Tibial nerve (tissue), 4 donors: ENCODE results near the gene SDR42E2. TPM values are rescaled to one million over a fixed set of nuclear protein-coding genes. Genes with fewer than 3 reads are reported as not detected.
"Not testable (repeated sequence)": the region's sequence is repeated elsewhere in the genome, so short reads cannot be mapped to it uniquely, and the experiment has no call there.

Experiments used
- DNase-seq, 2 donors: peaks; one replicate each; pipeline ENCODE4 v3.0.0-alpha.2; 2019; ENCODE audit warnings: low spot score in 2 of 2
- H3K27ac ChIP-seq, 4 donors: fragments of 200-600 bp; sonication (generic) in 3 of 4; one replicate each; pipeline ENCODE4 v1.5.1; 2017 to 2019; ENCODE audit warnings: mild to moderate bottlenecking in 1 of 4
- H3K27me3 ChIP-seq, 2 donors: fragments of 200-600 bp; sonication (generic) in 1 of 2; one replicate each; pipeline versions ENCODE4 v1.5.1 to v1.6.0; 2017 to 2019
- H3K36me3 ChIP-seq, 3 donors: fragments of 200-600 bp; sonication (generic); one replicate each; pipeline ENCODE4 v1.5.1; 2018 to 2019
- H3K4me1 ChIP-seq, 4 donors: fragments of 200-600 bp; sonication (generic) in 3 of 4; one replicate each; pipeline ENCODE4 v1.5.1; 2017 to 2019
- H3K4me3 ChIP-seq, 4 donors: fragments of 200-600 bp; sonication (generic) in 3 of 4; one replicate each; pipeline ENCODE4 v1.5.1; 2017 to 2019; ENCODE audit warnings: mild to moderate bottlenecking in 1 of 4, moderate library complexity in 1 of 4
- H3K9me3 ChIP-seq, 4 donors: fragments of 200-600 bp; sonication (generic) in 3 of 4; one replicate each; pipeline ENCODE4 v1.5.1; 2017 to 2019
- CTCF ChIP-seq, 5 experiments: fragments of 200-600 bp in 3 of 5; fragments of 450-650 bp in 2 of 5; sonication (generic) in 3 of 5; IDR thresholded peaks; one replicate each; pipeline ENCODE4 v1.5.1; 2016 to 2019; ENCODE audit warnings: antibody characterized with exemption in 5 of 5, mild to moderate bottlenecking in 3 of 5, moderate library complexity in 2 of 5
- EP300 ChIP-seq, 2 donors: sonication (generic); formaldehyde crosslinking; IDR thresholded peaks; one replicate each; pipeline ENCODE4 v1.6.1; 2017; ENCODE audit warnings: antibody characterized with exemption in 2 of 2, mild to moderate bottlenecking in 1 of 2
- POLR2A ChIP-seq, 2 donors: fragments of 450-650 bp; IDR thresholded peaks; one replicate each; pipeline ENCODE4 v1.6.1; 2017; ENCODE audit warnings: antibody characterized with exemption in 2 of 2, mild to moderate bottlenecking in 2 of 2, moderate library complexity in 2 of 2
- WGBS, 2 donors: methylation state at CpG; one replicate each; pipeline ENCODE4 v1.1.5; 2018; 5-methylcytosine and 5-hydroxymethylcytosine counted together
- total RNA-seq, 4 donors: library from RNA; depleted of rRNA; stranded (reverse); fragments of >200 nt; gene quantifications; one replicate each; pipeline ENCODE4 v1.1.0, GENCODE V29; 2016

SDR42E2 gene
- total RNA-seq, 4 donors from 2014 or later = not detected

GRCh38 chr16:22162656-22163009, 327 bp downstream of the SDR42E2 start:
- Histone ChIP-seq H3K9me3 (peaks cover 0 to 6% (median 0%) of the 10 kb centered on the region in 4 donors), H3K36me3 (no peaks in the 10 kb centered on the region), H3K27ac (no peak overlapping the region), H3K4me3 (peak overlapping the region in 2 of 4 donors; percentile 4 to 14), H3K27me3 (peaks cover 0 to 21% of the 10 kb centered on the region in 2 donors), H3K4me1 (peaks cover 0 to 8% (median 2%) of the 10 kb centered on the region in 4 donors)
- TF ChIP-seq POLR2A (IDR thresholded peaks at IDR 0.05) (no peak), CTCF (IDR thresholded peaks at IDR 0.05) (no peak), EP300 (IDR thresholded peaks at IDR 0.05) (no peak)
- WGBS, 2 donors = 36 to 41% methylated on average over 10 to 12 of the region's 14 CpGs
- DNase-seq = no peak

- Histone ChIP-seq H3K36me3 (no peaks in the 10 kb centered on the region), H3K4me3 (no peak overlapping the region), H3K9me3 (peaks cover 0 to 6% (median 0%) of the 10 kb centered on the region in 4 donors), H3K27ac (no peak overlapping the region), H3K4me1 (peaks cover 0 to 8% (median 2%) of the 10 kb centered on the region in 4 donors), H3K27me3 (peaks cover 0 to 21% of the 10 kb centered on the region in 2 donors)
- no peak for DNase-seq
- TF ChIP-seq POLR2A (IDR thresholded peaks at IDR 0.05) (no peak), CTCF (IDR thresholded peaks at IDR 0.05) (no peak), EP300 (IDR thresholded peaks at IDR 0.05) (no peak)
- WGBS, 2 donors = 74 to 86% methylated on average over 6 of the region's 6 CpGs
These were observed 1.5 kb downstream of the SDR42E2 start for GRCh38 chr16:22163806-22164205.

- H3K4me3 ChIP-seq = no peak overlapping the region
- H3K27ac ChIP-seq = no peak overlapping the region
- 83 to 93% methylated on average over 5 of the region's 5 CpGs for WGBS, 2 donors
- no peak for DNase-seq
- TF ChIP-seq POLR2A (IDR thresholded peaks at IDR 0.05) (no peak), CTCF (IDR thresholded peaks at IDR 0.05) (no peak), EP300 (IDR thresholded peaks at IDR 0.05) (no peak)
- H3K36me3 ChIP-seq = no peaks in the 10 kb centered on the region
- peaks cover 0 to 21% of the 10 kb centered on the region in 2 donors for H3K27me3 ChIP-seq
- peaks cover 0 to 6% (median 0%) of the 10 kb centered on the region in 4 donors for H3K9me3 ChIP-seq
- peaks cover 0 to 8% (median 2%) of the 10 kb centered on the region in 4 donors for H3K4me1 ChIP-seq
These were observed 2.2 kb downstream of the SDR42E2 start for GRCh38 chr16:22164482-22164881.

GRCh38 chr16:22165508-22166285, 3.4 kb downstream of the SDR42E2 start:
- peaks cover 0 to 21% of the 10 kb centered on the region in 2 donors for H3K27me3 ChIP-seq
- WGBS, 2 donors = 85 to 89% methylated on average over 13 to 14 of the region's 16 CpGs
- H3K9me3 ChIP-seq = peaks cover 0 to 6% (median 0%) of the 10 kb centered on the region in 4 donors
- no peak overlapping the region for H3K4me3 ChIP-seq
- no peak for DNase-seq
- no peaks in the 10 kb centered on the region for H3K36me3 ChIP-seq
- no peak for TF ChIP-seq EP300 (IDR thresholded peaks at IDR 0.05)
- no peak for TF ChIP-seq POLR2A (IDR thresholded peaks at IDR 0.05)
- no peak for TF ChIP-seq CTCF (IDR thresholded peaks at IDR 0.05)
- no peak overlapping the region for H3K27ac ChIP-seq
- H3K4me1 ChIP-seq = peaks cover 0 to 8% (median 2%) of the 10 kb centered on the region in 4 donors

GRCh38 chr16:22171953-22172352, 9.6 kb downstream of the SDR42E2 start:
- Histone ChIP-seq H3K4me3 (no peak overlapping the region), H3K27ac (no peak overlapping the region), H3K36me3 (no peaks in the 10 kb centered on the region), H3K27me3 (no peaks in the 10 kb centered on the region), H3K9me3 (no peaks in the 10 kb centered on the region), H3K4me1 (no peaks in the 10 kb centered on the region)
- no peak for DNase-seq
- TF ChIP-seq CTCF (IDR thresholded peaks at IDR 0.05) (no peak), EP300 (IDR thresholded peaks at IDR 0.05) (no peak), POLR2A (IDR thresholded peaks at IDR 0.05) (no peak)
- 90 to 100% methylated on average over 3 to 6 of the region's 6 CpGs for WGBS, 2 donors

- not testable (repeated sequence) for H3K27me3 ChIP-seq, H3K9me3 ChIP-seq, H3K4me3 ChIP-seq, H3K36me3 ChIP-seq, DNase-seq, H3K27ac ChIP-seq, H3K4me1 ChIP-seq
- 84 to 100% methylated on average over 1 of the region's 1 CpG for WGBS, 2 donors
These were observed 10.3 kb downstream of the SDR42E2 start for GRCh38 chr16:22172642-22173041.
